HG02981 (cell line): ENCODE results near the gene SUPT3H.

Source experiments
- ATAC-seq: cut with Tn5 transposase; IDR thresholded peaks from one replicate; pipeline ENCODE4 v1.9.1; 2021; ENCODE audit warnings: mild to moderate bottlenecking, moderate library complexity; ENCODE audit not compliant: unreplicated experiment

SUPT3H gene

DNA sequence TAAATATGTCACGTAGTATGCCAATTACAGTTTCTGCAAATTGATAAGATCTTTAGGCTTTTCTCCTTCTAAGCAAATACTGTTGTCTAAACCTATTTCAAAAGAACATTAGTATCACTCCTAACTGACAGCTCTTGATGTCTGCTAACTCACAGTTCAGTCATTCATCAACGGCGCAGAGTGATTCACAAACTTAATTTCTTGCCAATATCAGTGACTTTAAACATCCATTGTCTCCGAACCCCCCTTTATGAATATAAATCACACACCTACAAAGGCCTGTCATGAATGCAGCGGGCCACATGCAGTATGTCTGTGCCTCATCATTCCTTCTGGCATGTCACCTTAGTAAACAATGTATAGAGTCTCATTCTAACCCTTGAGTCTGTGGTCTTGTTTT, 569.6 kb downstream of the SUPT3H start:
- no peak for ATAC-seq

DNA sequence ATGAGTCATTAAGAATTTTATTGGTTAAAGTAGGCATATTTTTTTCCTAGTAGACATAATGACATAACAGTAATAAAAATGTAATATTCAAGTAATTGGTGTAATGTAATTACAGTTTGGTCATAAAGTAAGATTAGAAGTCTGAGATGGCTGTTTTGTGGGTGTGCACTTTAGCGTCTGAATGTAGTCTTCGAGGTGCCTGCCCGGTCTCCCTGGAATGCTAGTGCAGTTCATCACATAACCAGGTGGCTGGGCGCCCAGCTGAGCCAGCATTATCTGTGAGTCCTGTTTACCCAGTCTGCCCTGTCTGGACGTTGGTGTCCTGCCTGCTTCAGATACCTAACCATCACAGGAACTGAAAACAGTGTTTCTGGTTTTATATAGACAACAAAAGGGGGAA, 571.1 kb downstream of the SUPT3H start:
- ATAC-seq = no peak

DNA sequence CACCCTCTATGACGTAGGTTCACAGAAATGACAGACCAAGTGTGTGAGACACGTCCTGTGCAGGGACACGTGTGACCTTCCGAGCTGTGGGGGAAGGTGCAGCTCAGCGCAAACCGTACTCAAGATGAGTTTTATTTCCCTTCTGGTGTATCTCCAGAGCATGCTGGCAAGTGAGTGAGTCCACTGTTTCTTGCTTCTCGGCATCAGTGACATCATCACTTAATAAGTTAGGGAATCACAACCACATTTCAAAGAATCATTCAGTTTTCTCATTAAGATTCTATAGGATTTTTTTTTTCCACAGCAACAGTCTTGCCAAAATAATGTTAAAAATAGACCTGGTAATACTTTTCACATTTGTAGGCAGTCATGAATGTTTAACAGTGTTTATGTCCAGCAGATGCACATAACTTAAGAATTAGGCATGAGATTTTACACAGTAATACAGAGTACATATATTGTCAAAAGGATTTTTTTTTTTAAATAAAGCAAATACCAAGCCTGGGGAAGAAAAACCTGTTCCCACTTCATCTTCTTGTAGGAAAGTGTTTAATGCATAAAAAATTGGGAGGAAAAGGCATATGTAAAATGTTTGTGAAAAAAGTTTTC, 572.4 kb downstream of the SUPT3H start:
- no peak for ATAC-seq

DNA sequence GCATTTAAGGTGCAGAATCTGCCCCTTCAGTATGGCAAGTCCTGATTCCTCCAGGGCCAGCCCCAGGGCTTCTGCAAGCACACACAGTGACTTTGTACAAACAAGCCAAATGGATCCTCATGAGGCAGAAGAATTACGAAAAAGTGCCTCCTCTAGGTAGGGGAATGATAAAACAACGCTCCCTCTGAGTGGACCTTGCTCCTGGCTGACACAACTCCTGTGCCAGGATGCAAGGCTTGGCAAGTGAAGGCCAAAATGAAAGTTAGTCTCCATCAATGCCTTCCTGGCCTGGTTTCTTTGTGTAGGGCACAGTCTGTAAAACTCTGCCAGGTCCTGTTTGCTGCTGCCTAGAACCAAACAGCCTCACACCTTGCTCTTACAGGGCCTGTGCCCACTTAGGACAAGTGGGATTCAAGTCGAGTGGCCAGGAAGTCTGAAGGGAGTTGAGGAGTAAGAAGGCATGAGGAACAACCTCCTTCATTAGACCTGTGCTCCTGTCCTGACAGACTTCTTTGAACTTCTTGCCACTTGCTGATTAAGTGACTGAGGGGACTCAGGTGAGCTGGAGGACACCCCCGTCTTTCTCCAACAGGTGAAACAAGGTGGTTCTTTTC, 573.1 kb downstream of the SUPT3H start:
- no peak for ATAC-seq

DNA sequence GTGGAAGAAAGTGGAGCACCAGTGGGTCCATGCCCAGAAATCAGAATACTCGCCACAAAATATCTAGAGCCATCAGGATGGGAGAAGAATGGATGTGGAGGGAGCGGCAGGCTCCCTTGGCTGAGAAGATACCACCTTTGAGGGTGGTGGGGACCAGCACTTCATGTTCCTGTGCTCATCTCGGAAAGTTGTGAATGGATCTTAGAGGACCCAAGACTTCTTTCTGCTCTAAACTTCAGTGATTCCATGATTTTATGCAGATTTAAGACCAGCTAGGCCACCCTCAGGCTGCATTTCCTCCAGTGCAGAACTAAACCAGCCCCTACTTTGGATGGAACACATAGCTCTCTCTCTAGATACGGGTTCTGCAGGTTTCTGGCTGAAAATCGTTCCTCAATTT, 573.7 kb downstream of the SUPT3H start:
- ATAC-seq = no peak

DNA sequence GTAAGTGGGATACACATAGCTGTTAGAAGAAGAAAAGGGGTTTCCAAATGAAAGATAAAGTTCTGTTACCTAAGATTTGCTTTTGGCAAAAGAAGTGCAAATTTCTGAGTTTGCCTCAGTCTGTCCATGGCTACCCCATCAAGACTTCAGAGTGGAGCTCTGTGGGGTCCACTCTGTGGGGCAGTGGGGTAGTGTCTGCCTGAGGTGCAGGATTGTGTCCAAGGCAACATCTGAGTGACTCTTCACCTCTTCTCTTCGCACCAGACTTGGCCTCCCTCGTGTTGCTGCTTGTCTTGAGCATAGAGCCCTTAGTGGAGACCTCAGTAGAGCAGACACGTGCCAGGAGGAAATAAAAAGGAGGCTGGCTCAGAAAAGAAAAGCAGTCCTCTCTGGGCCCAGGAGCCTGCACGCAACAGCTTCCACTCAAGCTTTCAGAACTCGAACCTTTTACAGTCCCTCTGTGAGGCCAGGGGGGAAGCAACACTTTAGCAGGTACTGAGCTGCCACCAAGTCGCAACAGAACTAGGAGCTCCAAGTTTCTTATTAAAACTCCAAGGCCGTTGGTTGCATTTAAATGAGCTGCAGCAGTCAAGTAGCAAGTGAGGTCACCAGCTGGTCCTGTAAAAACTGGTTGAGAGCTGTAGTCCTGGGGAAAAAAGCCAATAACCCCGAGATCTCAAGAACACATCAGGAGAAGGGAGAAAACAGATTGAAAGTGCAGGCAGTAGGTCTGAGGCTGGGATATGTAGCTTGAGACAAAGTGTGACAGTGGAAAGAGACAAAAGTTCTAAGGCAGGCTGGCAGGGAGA, 576.7 kb downstream of the SUPT3H start:
- no peak for ATAC-seq

DNA sequence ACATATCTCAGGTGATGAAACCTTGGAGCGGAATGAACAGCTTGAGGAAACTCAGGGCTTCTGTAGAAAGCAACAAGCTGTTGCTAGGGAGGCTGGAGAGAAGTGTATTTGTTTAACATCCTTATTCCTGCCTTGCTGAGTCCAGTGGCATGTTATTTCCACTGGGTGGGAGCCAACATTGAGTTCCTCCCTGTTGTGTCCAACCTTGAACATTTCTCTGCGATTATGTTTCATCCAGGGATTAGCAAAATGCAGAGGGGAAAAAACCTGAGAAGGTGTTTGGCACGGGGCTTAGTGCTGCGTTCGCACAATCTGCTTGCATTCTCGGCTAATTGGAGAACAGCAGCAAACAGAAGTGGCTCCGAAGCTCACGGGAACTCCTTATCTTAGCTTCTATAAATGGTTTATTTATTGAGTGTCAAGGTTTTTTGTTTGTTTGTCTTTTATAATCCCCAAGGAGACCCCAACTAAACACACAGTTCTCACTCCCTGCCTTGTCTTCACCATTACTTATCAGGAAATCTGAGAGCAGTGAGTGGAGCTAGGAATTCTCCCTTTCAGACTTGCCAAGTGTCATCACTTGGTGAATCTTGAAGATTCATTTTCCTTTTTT, 577.5 kb downstream of the SUPT3H start:
- no peak for ATAC-seq

DNA sequence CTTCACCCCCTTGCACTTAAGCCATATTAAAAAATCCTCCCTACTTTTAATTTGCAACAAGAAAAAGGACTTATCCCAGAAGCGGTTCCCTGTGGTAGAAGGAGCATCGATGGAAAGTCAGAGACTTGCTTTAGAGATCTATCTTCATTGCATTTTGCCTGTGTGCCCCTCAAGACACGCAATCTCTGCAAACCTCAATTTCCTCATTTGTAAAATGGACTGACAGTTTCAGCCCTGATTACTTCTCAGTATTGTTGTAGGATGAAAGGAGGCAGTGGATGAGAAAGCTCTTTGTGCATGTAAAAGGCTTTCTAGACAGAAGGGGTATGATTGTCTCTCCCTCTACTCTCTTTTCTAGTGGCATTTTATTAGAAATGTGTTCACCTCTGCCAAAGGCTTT, 580.0 kb downstream of the SUPT3H start:
- no peak for ATAC-seq

DNA sequence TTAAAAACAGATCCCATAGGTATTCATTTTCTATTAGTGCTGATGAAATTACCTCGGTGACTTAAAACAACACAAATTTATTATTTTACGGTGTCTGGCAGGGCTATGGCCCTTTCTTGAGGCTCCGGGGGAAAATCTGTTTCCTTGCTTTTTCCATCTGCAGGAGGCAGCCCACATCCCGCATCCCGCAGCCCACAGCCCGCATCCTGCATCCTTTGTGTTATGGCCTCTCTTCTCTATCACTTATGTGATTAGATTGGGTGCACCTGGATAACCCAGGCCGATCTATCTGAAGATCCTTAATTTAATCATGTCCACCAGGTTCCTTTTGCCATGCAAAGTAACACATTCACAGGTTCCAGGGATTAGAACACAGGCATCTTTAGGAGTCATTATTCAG, 582.4 kb downstream of the SUPT3H start:
- no peak for ATAC-seq

DNA sequence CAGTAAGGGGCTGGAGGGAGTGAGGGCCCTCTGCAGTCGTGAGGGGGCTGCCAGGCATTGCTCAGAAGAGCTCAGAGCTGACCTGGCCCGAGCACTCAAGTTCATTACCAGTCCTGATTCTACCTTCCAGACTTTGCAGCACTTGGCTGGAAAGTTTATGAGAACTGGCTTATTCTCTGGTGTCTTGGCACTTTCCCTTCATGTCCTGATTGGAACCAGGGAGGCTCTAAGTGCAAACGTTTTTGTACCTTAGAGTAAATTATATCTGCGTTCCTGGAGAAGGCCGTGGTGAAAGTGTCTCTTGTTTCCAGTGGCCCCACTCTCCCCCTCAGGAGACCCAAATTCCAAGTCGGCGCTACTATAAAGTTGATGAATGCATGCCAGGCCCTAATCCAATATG, 587.9 kb downstream of the SUPT3H start:
- ATAC-seq = no peak

DNA sequence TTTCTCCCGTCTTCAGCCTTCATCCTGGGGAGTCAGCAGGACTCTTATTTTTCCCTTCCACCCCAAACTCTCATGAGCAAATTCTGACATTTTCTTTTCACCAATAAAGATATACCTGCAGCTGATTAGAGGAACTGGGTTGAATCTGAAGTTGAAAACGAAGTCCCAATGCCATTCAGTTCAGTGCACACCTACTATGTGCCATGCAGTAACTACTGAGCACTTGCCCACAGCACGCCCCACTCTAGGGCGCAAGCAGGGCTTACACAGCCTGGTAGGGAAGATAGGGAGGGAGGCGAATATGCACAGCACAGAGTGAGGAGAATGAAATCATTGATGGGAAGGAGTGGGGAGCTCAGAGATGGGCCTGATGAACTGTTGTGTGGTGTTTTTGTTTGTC, 588.7 kb downstream of the SUPT3H start:
- no peak for ATAC-seq

DNA sequence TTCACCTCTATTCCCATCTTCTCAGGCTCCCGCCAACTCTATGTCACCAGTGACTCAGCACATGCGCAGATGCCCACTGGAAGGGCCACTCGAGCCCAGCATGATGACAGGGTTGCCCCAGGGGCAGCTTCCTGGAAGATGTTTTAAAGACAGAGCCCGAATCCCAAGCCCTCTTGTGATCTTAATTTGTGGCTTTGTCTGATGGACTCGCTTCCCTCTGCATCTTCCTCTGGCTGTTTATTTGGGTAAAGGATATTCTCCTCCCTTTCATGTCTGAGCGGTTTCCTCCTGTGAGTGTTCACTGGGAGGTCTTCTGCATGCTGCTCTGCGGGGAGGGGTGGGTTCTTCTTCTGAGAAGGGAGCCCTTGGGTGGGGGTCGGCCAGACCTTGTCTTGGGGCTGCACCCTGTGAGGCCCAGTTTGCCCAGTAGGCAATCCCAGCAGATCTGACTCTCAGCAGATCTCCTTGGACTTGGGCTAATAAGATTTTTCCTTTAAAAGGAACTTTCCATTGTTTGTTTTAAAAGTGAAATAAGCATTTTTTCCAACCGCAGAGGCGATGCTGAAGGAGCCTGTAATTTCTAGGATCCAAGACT, 589.2 kb downstream of the SUPT3H start:
- ATAC-seq = no peak

DNA sequence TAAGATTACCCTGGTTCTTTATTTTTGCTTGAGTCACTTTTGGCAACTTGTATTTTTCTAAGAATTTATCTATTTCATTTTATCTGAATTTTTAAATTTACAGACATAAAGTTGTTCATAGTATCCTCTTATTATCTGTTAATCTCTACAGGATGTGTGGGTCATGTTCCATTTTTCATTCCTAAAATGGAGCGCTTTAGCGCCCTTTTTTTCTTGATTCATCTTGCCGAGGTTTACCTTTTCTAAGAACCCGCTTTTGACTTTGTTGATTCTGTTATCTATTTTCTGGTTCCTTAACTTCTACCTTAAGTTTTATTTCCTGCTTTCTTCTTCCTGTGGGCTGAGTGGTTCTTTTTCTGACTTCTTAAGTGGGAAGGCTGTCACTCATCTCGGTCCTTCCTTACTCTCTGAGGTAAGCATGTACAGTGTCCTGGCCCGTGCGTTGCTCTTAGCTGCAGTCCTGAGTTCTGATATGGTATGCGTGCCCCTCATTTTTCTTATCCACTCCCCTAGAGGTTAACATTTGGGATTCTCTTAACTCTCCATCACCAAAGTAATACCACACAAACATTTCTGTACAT, 590.4 kb downstream of the SUPT3H start:
- ATAC-seq = no peak

DNA sequence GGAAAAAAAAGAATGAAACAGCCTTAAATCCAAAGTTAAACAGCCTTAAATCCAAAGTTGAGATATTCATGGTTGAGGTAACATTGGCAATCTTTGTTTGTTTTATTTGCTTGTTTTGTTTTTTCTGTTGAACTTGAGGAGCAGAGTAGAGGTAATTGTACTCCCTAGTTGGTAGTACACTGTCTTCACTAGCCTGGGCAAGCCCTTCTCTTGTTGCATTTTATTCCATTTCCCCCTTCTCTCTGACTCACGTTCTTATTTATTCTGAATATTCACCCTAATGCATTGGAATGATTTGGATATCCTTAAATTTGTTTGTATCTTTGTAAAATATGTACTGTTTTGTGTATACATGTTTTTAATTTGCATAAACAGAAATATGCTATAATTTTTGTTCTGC, 592.6 kb downstream of the SUPT3H start:
- no peak for ATAC-seq

DNA sequence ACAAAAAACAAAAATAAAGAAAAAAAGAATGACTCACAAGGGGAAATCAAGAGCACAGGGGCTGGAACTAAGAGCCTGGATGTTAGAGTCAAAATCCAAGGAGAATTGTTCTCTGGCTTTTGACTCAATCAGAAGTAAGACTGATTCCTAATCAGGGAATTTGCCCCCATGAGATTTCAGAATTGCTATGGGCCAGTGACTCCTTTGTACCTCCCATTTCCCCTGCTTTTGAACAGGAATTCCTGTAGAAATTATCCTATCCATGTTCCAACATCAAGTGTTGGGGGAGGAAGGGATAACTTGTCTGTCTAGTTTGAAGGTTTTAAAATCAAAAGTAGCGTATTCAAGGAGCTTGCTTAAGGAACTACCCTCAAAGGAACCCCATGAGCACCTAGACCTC, 593.5 kb downstream of the SUPT3H start:
- no peak for ATAC-seq

DNA sequence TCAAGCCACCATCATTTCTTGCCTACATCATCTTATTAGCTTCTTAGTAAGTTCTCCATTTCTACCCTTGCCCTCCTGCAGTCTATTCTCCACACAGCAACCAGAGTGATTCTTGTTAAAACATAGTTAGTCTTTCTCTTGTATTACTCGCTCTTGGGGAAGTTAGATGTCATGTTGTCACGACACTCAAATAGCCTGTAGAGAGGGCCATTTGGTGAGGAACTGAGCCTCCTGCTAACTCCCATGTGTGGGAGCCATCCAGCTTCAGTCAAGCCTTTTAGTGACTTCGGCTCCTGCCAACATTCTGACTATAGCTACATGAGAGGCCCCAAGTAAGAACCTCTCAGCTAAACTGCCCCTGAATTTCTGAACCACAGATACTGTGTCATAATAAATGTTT, 594.8 kb downstream of the SUPT3H start:
- no peak for ATAC-seq

DNA sequence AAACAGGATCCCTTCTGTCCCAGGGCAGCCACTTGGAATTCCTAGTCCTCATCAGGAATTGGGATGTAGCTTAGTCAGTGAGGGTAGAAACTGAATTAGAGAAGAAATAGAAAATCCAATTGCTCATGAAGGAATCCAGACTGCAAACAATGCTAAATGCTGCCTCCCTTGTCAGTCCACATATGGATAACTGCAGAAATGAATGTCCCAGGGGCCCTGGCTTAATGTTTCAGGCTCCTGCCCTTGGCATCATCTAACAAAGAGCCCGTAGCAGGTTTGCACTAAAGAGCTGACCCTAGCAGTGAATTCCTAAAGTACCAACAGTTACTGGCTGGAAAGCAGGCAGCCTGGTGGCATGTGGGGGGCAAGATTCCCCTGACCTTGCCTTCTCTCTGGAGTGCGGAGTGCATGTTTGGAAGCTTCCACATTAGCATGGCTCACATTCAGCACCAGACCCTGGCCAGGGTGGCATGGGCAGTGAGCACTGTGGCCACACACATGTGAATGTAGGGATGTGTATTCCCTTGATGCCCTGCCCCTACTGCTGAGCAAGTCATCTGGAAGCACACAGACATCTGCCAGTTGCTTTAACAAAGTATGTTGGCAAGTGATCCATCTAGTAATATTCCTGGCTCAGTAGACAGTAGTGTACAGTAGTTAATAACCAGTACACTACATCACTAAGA, 595.7 kb downstream of the SUPT3H start:
- ATAC-seq = no peak

DNA sequence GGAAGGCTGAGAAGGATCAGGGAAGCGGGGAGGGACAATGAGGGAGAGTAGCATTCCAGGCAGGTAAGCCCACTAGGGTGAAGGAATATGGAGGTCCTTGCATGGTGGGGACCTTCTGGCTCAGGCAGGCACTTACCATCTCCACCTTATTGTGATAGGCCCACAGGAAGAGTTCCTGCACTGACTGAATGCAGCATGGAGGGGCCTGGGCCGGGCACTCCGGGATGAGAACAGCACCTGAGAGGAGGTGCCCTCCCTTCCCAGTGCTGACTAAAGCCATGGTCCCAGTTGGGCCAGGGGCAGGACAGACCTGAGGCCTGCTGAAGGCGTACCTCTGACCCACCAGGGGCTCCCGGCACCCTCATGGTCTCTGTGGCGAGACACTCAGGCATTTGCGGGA, 597.6 kb downstream of the SUPT3H start:
- ATAC-seq = no peak

DNA sequence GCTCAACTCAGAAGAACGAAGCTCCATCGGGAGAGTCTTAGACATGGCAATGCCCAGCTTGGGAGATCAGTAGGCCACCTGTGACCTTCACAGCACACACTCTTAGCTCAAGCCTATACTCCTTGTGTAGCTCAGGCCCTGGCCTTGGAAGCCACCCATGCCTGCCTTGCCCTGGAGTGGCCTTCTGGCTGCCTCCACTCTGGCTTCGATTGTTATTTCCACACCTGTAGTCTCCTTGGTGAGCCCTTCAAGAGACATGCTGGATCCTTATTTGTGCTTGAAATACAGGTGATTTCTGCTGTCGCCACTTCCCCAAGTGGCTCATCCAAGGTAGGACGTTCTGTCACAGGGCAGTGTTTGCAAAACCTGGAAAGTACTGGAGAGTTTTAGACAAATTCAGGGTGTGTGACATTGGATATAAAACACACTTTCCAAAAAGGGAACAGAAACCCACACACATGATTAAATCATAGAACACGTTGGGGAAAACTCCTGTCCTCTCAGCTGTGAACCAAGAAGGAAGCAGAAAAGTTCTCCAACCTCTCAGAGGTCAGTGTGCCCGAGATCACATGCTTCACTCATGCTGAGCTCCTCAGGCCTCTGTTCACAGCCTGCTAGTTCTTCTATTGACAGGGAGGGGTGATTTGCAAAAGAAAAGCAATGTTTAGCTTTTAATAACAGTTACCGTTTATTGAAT, 598.5 kb downstream of the SUPT3H start:
- peak; percentile 72 for ATAC-seq
